SU-DHL-6 (cell line): ENCODE data around the gene ZNF446.
"Not testable (repeated sequence)": the region's sequence is repeated elsewhere in the genome, so short reads cannot be mapped to it uniquely, and the experiment has no call there.

Experiments
- H2AFZ ChIP-seq: fragments of 200-600 bp; sonication (generic); 2 replicates; pipeline ENCODE4 v1.6.1; 2014; ENCODE audit warnings: low read depth, mild to moderate bottlenecking, moderate library complexity, mixed read lengths, antibody characterized with exemption, low read length; ENCODE audit not compliant: severe bottlenecking
- H3F3A ChIP-seq: fragments of 200-600 bp; shearing (Covaris generic); 2 replicates; pipeline ENCODE4 v1.6.0; 2016; ENCODE audit warnings: antibody characterized with exemption, mild to moderate bottlenecking; ENCODE audit not compliant: insufficient read depth
- H3K27ac ChIP-seq: fragments of 200-600 bp; sonication (generic); 2 replicates; pipeline ENCODE4 v1.5.1; 2016; ENCODE audit warnings: low read depth, mild to moderate bottlenecking, low read length, moderate library complexity, mixed read lengths
- H3K27me3 ChIP-seq: fragments of 200-600 bp; sonication (generic), shearing (Covaris generic); 2 replicates; pipeline ENCODE4 v1.6.0; 2014; ENCODE audit warnings: mild to moderate bottlenecking, low read length
- H3K36me3 ChIP-seq: fragments of 200-600 bp; sonication (generic); 2 replicates; pipeline ENCODE4 v1.6.1; 2014; ENCODE audit warnings: mild to moderate bottlenecking, low read length, mixed read lengths
- H3K4me2 ChIP-seq: fragments of 300-600, 200-600 bp; shearing (Covaris generic), sonication (generic); 2 replicates; pipeline ENCODE4 v1.6.0; 2014; ENCODE audit warnings: low read length, low read depth, mild to moderate bottlenecking; ENCODE audit not compliant: poor library complexity, severe bottlenecking
- H3K4me3 ChIP-seq: fragments of 200-600 bp; sonication (generic); 2 replicates; pipeline ENCODE4 v1.5.1; 2014; ENCODE audit warnings: antibody characterized with exemption, low read length, mild to moderate bottlenecking, mixed read lengths; ENCODE audit not compliant: insufficient read depth, poor library complexity, severe bottlenecking
- H3K79me2 ChIP-seq: fragments of 200-600 bp; sonication (generic); 2 replicates; pipeline ENCODE4 v1.6.1; 2014; ENCODE audit warnings: mild to moderate bottlenecking, low read length, moderate library complexity; ENCODE audit not compliant: insufficient read depth
- H3K9ac ChIP-seq: fragments of 200-600 bp; sonication (generic); 2 replicates; pipeline ENCODE4 v1.7.0; 2014; ENCODE audit warnings: mild to moderate bottlenecking, low read length
- H3K9me2 ChIP-seq: fragments of 200-600 bp; sonication (generic); replicated peaks from 2 replicates; pipeline ENCODE4 v1.6.1; 2014; ENCODE audit warnings: low read length; ENCODE audit not compliant: insufficient read depth
- H3K9me3 ChIP-seq: fragments of 200-600 bp; sonication (generic); 2 replicates; pipeline ENCODE4 v1.6.1; 2014; ENCODE audit warnings: low read length, mixed read lengths; ENCODE audit not compliant: insufficient read depth
- H4K20me1 ChIP-seq: fragments of 200-600 bp; sonication (generic); 2 replicates; pipeline ENCODE4 v1.6.1; 2014; ENCODE audit warnings: low read depth, mild to moderate bottlenecking, antibody characterized with exemption, low read length, moderate library complexity, mixed read lengths
- EZH2phosphoT487 ChIP-seq: fragments of 200-600 bp; sonication (generic), shearing (Covaris generic); conservative IDR thresholded peaks from 2 replicates; pipeline ENCODE4 v1.6.1; 2018; ENCODE audit warnings: mild to moderate bottlenecking, antibody characterized with exemption, low read length, moderate library complexity, mixed read lengths
- TF ChIP-seq, protein P1 (sequence below): fragments of 200-600 bp; sonication (generic); IDR thresholded peaks from one replicate; pipeline ENCODE4 v1.5.1; 2017; ENCODE audit warnings: antibody characterized with exemption, mild to moderate bottlenecking, low read length, moderate library complexity; ENCODE audit not compliant: insufficient read depth, poor library complexity, severe bottlenecking

ZNF446 gene

DNA sequence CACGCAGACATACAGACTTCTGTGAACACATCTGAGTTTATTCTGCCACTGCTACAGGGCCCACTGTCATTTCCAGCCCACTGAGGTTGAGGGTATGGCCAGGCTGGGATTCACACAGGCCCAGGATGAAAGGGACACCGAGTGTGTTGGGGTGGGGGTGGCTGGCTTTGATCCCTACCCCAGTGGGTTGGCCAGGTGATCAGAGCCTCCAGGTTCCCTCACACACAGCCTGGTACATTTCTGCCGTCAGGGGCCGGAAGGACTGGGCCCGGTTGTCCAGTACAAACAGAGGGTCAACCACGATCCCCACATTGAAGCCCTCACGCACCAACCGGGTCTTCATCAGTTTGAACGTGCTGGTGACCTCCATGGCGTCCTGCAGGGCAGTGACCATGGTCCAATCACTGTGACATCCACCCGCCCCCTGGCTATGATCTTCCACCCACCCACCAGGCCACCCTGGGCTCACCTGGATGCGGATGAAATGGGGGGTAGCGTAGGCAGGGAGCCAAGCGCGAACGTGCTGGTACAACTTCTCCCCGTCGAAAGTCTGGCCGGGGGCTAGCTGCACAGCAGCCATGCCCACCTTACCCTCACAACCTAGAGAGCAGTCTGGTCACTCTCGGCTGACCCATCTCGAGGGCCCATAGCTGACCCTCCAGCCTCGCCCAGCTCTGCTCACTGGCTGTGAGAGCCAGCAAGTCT lies 22.3 kb downstream of the ZNF446 start:
- Histone ChIP-seq H2AFZ (peak overlapping the region; percentile 86), H3K36me3 (no peaks in the 10 kb centered on the region), H3K27ac (no peak overlapping the region), H3F3A (peaks cover 5% of the 10 kb centered on the region; the same call in 1 of the 2 replicates), H3K4me3 (peak overlapping the region; percentile 66), H4K20me1 (no peaks in the 10 kb centered on the region), H3K79me2 (no peaks in the 10 kb centered on the region), H3K27me3 (no peaks in the 10 kb centered on the region), H3K9me3 (no peaks in the 10 kb centered on the region), H3K4me2 (peak overlapping the region; percentile 74), H3K9me2 (no peaks in the 10 kb centered on the region), H3K9ac (peak overlapping the region; percentile 59)
- TF ChIP-seq, protein P1, sequence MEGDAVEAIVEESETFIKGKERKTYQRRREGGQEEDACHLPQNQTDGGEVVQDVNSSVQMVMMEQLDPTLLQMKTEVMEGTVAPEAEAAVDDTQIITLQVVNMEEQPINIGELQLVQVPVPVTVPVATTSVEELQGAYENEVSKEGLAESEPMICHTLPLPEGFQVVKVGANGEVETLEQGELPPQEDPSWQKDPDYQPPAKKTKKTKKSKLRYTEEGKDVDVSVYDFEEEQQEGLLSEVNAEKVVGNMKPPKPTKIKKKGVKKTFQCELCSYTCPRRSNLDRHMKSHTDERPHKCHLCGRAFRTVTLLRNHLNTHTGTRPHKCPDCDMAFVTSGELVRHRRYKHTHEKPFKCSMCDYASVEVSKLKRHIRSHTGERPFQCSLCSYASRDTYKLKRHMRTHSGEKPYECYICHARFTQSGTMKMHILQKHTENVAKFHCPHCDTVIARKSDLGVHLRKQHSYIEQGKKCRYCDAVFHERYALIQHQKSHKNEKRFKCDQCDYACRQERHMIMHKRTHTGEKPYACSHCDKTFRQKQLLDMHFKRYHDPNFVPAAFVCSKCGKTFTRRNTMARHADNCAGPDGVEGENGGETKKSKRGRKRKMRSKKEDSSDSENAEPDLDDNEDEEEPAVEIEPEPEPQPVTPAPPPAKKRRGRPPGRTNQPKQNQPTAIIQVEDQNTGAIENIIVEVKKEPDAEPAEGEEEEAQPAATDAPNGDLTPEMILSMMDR = no peak
- no peak for TF ChIP-seq EZH2phosphoT487

DNA sequence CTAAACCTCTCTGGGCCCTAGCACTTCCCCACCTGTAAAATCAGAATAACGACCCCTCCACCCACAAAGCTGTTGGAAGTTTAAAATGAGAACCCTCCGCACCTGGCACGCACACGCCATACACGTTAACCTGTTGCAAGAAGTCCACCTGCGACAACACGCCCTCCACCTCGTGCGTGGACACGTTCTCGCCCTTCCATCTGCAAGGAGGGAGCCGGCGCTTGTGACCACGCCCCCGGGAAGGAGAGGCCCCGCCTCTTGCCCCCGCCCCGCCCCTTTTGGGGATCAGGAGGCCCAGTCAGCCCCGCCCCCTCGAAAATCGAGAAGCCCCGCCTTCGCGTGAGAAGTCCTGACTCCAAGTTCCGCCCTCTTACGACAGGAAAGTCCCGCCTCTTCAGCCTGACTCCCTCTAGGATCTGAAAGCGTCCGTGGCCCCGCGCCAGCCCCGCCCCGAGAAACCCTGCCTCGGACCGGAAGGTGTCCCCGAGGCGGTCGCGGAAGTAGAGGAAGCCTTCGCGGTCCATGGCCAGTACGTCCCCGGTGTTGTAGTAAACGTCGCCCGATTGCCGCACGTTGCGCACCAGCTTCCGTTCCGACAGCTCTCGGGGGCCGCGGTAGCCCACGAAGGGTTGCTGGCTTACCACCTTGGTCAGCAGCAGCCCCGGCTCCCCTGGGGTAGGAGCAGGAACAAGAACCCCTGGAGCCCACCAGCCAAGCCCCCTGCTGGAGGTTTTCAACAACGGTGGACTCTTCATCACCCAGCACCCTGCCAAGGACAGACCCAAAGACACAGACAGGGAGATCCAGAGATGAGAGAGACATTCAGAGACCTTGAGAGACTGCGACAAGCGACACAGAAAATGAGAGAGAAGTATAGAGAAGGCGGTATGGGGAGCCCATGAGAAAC lies 23.1 kb downstream of the ZNF446 start:
- H3K4me2 ChIP-seq = peak overlapping the region; percentile 74
- peak overlapping the region; percentile 66 for H3K4me3 ChIP-seq
- TF ChIP-seq, protein P1 = peak; percentile 19
- TF ChIP-seq EZH2phosphoT487 = no peak
- no peaks in the 10 kb centered on the region for H3K9me2 ChIP-seq
- no peaks in the 10 kb centered on the region for H3K79me2 ChIP-seq
- H3K9me3 ChIP-seq = no peaks in the 10 kb centered on the region
- H3K27ac ChIP-seq = peak overlapping the region; percentile 53
- peaks cover 10% of the 10 kb centered on the region; the same call in 1 of the 2 replicates for H3F3A ChIP-seq
- H3K9ac ChIP-seq = peak overlapping the region; percentile 59
- H4K20me1 ChIP-seq = no peaks in the 10 kb centered on the region
- H3K36me3 ChIP-seq = no peaks in the 10 kb centered on the region
- peak overlapping the region; percentile 86 for H2AFZ ChIP-seq
- H3K27me3 ChIP-seq = no peaks in the 10 kb centered on the region

DNA sequence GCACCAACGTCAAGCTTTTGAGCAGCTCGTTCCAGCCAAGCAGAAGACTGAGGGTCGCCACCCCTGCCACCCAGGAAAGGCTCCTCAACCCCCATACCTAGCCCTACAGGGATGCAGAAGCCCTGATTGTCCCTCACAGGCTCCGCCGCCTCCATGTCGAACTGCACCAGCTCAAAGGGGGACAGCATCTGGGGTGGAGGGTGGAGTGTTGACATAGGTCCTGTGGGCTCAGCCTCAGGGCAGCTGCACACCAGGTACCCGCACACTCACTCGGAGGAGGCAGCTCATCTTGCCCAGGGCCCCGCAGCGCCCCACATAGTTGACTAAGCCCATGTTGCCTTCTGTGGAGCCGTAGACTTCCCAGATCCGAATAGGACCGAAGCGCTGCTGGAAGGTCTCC lies 24.1 kb downstream of the ZNF446 start:
- Histone ChIP-seq H2AFZ (no peak overlapping the region), H3K9me2 (no peaks in the 10 kb centered on the region), H3K36me3 (no peaks in the 10 kb centered on the region), H3K4me3 (peak overlapping the region; percentile 66), H3F3A (peaks cover 10% of the 10 kb centered on the region; the same call in 1 of the 2 replicates), H4K20me1 (no peaks in the 10 kb centered on the region), H3K27ac (no peak overlapping the region), H3K9me3 (no peaks in the 10 kb centered on the region), H3K27me3 (no peaks in the 10 kb centered on the region), H3K79me2 (no peaks in the 10 kb centered on the region), H3K9ac (no peak overlapping the region), H3K4me2 (no peak overlapping the region)
- TF ChIP-seq, protein P1 = no peak
- TF ChIP-seq EZH2phosphoT487 = no peak

- H3K27me3 ChIP-seq, H2AFZ ChIP-seq, H4K20me1 ChIP-seq, H3K79me2 ChIP-seq, H3K4me3 ChIP-seq, H3K4me2 ChIP-seq, H3K9me2 ChIP-seq, H3K9me3 ChIP-seq, H3F3A ChIP-seq, H3K9ac ChIP-seq, H3K36me3 ChIP-seq, H3K27ac ChIP-seq: not testable (repeated sequence)
These were observed 31.6 kb downstream of the ZNF446 start for GRCh38 chr19:58507602-58508223.
